Peyer's patch (tissue), 4 donors: ENCODE results near the gene TRIM37.

Experiments used
- POLR2A ChIP-seq, 2 donors: fragments of 450-650 bp; IDR thresholded peaks; one replicate each; pipeline ENCODE4 v1.5.1; 2017; ENCODE audit warnings: antibody characterized with exemption in 2 of 2, mild to moderate bottlenecking in 2 of 2, moderate library complexity in 2 of 2
- TF ChIP-seq, protein P1 (sequence below), 6 experiments: fragments of 450-650 bp in 4 of 6; fragments of 200-600 bp in 2 of 6; sonication (generic) in 1 of 6; IDR thresholded peaks; one replicate each; pipeline ENCODE4 v1.5.1; 2017 to 2019; ENCODE audit warnings: antibody characterized with exemption in 6 of 6, mild to moderate bottlenecking in 3 of 6, moderate library complexity in 1 of 6

- TF ChIP-seq, protein P1, sequence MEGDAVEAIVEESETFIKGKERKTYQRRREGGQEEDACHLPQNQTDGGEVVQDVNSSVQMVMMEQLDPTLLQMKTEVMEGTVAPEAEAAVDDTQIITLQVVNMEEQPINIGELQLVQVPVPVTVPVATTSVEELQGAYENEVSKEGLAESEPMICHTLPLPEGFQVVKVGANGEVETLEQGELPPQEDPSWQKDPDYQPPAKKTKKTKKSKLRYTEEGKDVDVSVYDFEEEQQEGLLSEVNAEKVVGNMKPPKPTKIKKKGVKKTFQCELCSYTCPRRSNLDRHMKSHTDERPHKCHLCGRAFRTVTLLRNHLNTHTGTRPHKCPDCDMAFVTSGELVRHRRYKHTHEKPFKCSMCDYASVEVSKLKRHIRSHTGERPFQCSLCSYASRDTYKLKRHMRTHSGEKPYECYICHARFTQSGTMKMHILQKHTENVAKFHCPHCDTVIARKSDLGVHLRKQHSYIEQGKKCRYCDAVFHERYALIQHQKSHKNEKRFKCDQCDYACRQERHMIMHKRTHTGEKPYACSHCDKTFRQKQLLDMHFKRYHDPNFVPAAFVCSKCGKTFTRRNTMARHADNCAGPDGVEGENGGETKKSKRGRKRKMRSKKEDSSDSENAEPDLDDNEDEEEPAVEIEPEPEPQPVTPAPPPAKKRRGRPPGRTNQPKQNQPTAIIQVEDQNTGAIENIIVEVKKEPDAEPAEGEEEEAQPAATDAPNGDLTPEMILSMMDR (IDR thresholded peaks at IDR 0.05), result no peak
- no peak for TF ChIP-seq POLR2A (IDR thresholded peaks at IDR 0.05)
Observed at GRCh38 chr17:59024916-59025315, 81.8 kb downstream of the TRIM37 start.
